ENCODE data around the gene TRPV5.

TRPV5 gene

GRCh38 chr7:142873871-142874270, 59.7 kb downstream of the TRPV5 start:
- H3K4me1 ChIP-seq (ENCODE audit: control extremely low read depth in 1 of 4, control insufficient read depth in 4 of 4, insufficient read depth in 4 of 4, low read length in 3 of 4) = no peaks in the 10 kb centered on the region
- no peak overlapping the region for H3K27ac ChIP-seq (ENCODE audit: insufficient read depth in 1 of 2, low read depth in 1 of 2, low read length in 2 of 2, poor library complexity in 1 of 2, severe bottlenecking in 2 of 2)
- DNase-seq = no peak
- H3K4me3 ChIP-seq (ENCODE audit: control insufficient read depth in 1 of 7, extremely low read depth in 1 of 7, insufficient read depth in 4 of 7, low read depth in 2 of 7, low read length in 6 of 7) = no peak overlapping the region
- H3K9me3 ChIP-seq (ENCODE audit: control extremely low read depth in 1 of 5, control insufficient read depth in 4 of 5, insufficient read depth in 2 of 5, low read depth in 1 of 5, low read length in 4 of 5) = no peaks in the 10 kb centered on the region
- POLR2A ChIA-PET = no interaction called here
- peaks cover 0 to 25% (median 8%) of the 10 kb centered on the region in 4 experiments for H3K36me3 ChIP-seq (ENCODE audit: control insufficient read depth in 4 of 4, insufficient read depth in 4 of 4, low read length in 3 of 4)
- no peaks in the 10 kb centered on the region for H3K27me3 ChIP-seq (replicated peaks in 2 of 5; ENCODE audit: control insufficient read depth in 4 of 5, insufficient read depth in 5 of 5, low read length in 4 of 5)
- CTCF ChIA-PET = interaction anchor here (0.7 to 5.8 kb wide), 11 partner anchors 7 to 525 kb away, joined by 3 to 29 read pairs (median 5); no protein-coding TSS in a partner anchor
- 90% methylated on average over 3 of the region's 5 CpGs for WGBS (ENCODE audit: insufficient coverage)

- POLR2A ChIA-PET = interaction anchor here (0.9 kb wide), 1 partner anchor 28 kb away, joined by 3 read pairs; no protein-coding TSS in a partner anchor
- WGBS (ENCODE audit: insufficient coverage) = 94% methylated on average over 11 of the region's 11 CpGs
Measured at GRCh38 chr7:142873281-142873784, 60.2 kb downstream of the TRPV5 start.

GRCh38 chr7:142872106-142872675, 61.4 kb downstream of the TRPV5 start:
- Histone ChIP-seq H3K36me3 (ENCODE audit: control insufficient read depth in 4 of 4, insufficient read depth in 4 of 4, low read length in 3 of 4) (peaks cover 0 to 32% (median 12%) of the 10 kb centered on the region in 4 experiments), H3K27ac (ENCODE audit: insufficient read depth in 1 of 2, low read depth in 1 of 2, low read length in 2 of 2, poor library complexity in 1 of 2, severe bottlenecking in 2 of 2) (no peak overlapping the region), H3K4me1 (ENCODE audit: control extremely low read depth in 1 of 4, control insufficient read depth in 4 of 4, insufficient read depth in 4 of 4, low read length in 3 of 4) (peaks cover 0 to 1% (median 0%) of the 10 kb centered on the region in 4 experiments), H3K4me3 (ENCODE audit: control insufficient read depth in 1 of 7, extremely low read depth in 1 of 7, insufficient read depth in 4 of 7, low read depth in 2 of 7, low read length in 6 of 7) (no peak overlapping the region), H3K27me3 (replicated peaks in 2 of 5; ENCODE audit: control insufficient read depth in 4 of 5, insufficient read depth in 5 of 5, low read length in 4 of 5) (no peaks in the 10 kb centered on the region), H3K9me3 (ENCODE audit: control extremely low read depth in 1 of 5, control insufficient read depth in 4 of 5, insufficient read depth in 2 of 5, low read depth in 1 of 5, low read length in 4 of 5) (no peaks in the 10 kb centered on the region)
- 93% methylated on average over 12 of the region's 15 CpGs for WGBS (ENCODE audit: insufficient coverage)
- DNase-seq = peak in 1 of 3 donors; percentile 42
- CTCF ChIA-PET = interaction anchor here (1.1 to 5.8 kb wide), 7 partner anchors 9 to 131 kb away, joined by 4 to 29 read pairs (median 6); no protein-coding TSS in a partner anchor
- POLR2A ChIA-PET = interaction anchor here (0.9 kb wide), 1 partner anchor 30 kb away, joined by 3 read pairs; no protein-coding TSS in a partner anchor

More at GRCh38 chr7:142873281-142873784, 60.2 kb downstream of the TRPV5 start:
- DNase-seq = peak in 1 of 3 donors; percentile 27
- Histone ChIP-seq H3K27me3 (replicated peaks in 2 of 5; ENCODE audit: control insufficient read depth in 4 of 5, insufficient read depth in 5 of 5, low read length in 4 of 5) (no peaks in the 10 kb centered on the region), H3K36me3 (ENCODE audit: control insufficient read depth in 4 of 4, insufficient read depth in 4 of 4, low read length in 3 of 4) (peaks cover 0 to 29% (median 10%) of the 10 kb centered on the region in 4 experiments), H3K27ac (ENCODE audit: insufficient read depth in 1 of 2, low read depth in 1 of 2, low read length in 2 of 2, poor library complexity in 1 of 2, severe bottlenecking in 2 of 2) (no peak overlapping the region), H3K4me1 (ENCODE audit: control extremely low read depth in 1 of 4, control insufficient read depth in 4 of 4, insufficient read depth in 4 of 4, low read length in 3 of 4) (no peaks in the 10 kb centered on the region), H3K9me3 (ENCODE audit: control extremely low read depth in 1 of 5, control insufficient read depth in 4 of 5, insufficient read depth in 2 of 5, low read depth in 1 of 5, low read length in 4 of 5) (no peaks in the 10 kb centered on the region), H3K4me3 (ENCODE audit: control insufficient read depth in 1 of 7, extremely low read depth in 1 of 7, insufficient read depth in 4 of 7, low read depth in 2 of 7, low read length in 6 of 7) (no peak overlapping the region)
- CTCF ChIA-PET = interaction anchor here (0.6 to 5.8 kb wide), 15 partner anchors 8 to 525 kb away, joined by 3 to 29 read pairs (median 4); no protein-coding TSS in a partner anchor

GRCh38 chr7:142871260-142872105, 62.1 kb downstream of the TRPV5 start:
- WGBS (ENCODE audit: insufficient coverage) = over 99% methylated on average over 18 of the region's 23 CpGs
- Histone ChIP-seq H3K9me3 (ENCODE audit: control extremely low read depth in 1 of 5, control insufficient read depth in 4 of 5, insufficient read depth in 2 of 5, low read depth in 1 of 5, low read length in 4 of 5) (no peaks in the 10 kb centered on the region), H3K27me3 (replicated peaks in 2 of 5; ENCODE audit: control insufficient read depth in 4 of 5, insufficient read depth in 5 of 5, low read length in 4 of 5) (no peaks in the 10 kb centered on the region), H3K36me3 (ENCODE audit: control insufficient read depth in 4 of 4, insufficient read depth in 4 of 4, low read length in 3 of 4) (peaks cover 0 to 32% (median 12%) of the 10 kb centered on the region in 4 experiments), H3K4me3 (ENCODE audit: control insufficient read depth in 1 of 7, extremely low read depth in 1 of 7, insufficient read depth in 4 of 7, low read depth in 2 of 7, low read length in 6 of 7) (no peak overlapping the region), H3K27ac (ENCODE audit: insufficient read depth in 1 of 2, low read depth in 1 of 2, low read length in 2 of 2, poor library complexity in 1 of 2, severe bottlenecking in 2 of 2) (no peak overlapping the region), H3K4me1 (ENCODE audit: control extremely low read depth in 1 of 4, control insufficient read depth in 4 of 4, insufficient read depth in 4 of 4, low read length in 3 of 4) (peaks cover 0 to 1% (median 0%) of the 10 kb centered on the region in 4 experiments)
- POLR2A ChIA-PET = no interaction called here
- CTCF ChIA-PET = interaction anchor here (1.0 to 5.8 kb wide), 6 partner anchors 10 to 132 kb away, joined by 3 to 29 read pairs (median 10); no protein-coding TSS in a partner anchor
- no peak for DNase-seq

GRCh38 chr7:142870566-142871259, 62.8 kb downstream of the TRPV5 start:
- 99% methylated on average over 8 of the region's 14 CpGs for WGBS (ENCODE audit: insufficient coverage)
- H3K36me3 ChIP-seq (ENCODE audit: control insufficient read depth in 4 of 4, insufficient read depth in 4 of 4, low read length in 3 of 4) = peaks cover 0 to 32% (median 12%) of the 10 kb centered on the region in 4 experiments
- H3K4me3 ChIP-seq (ENCODE audit: control insufficient read depth in 1 of 7, extremely low read depth in 1 of 7, insufficient read depth in 4 of 7, low read depth in 2 of 7, low read length in 6 of 7) = no peak overlapping the region
- H3K4me1 ChIP-seq (ENCODE audit: control extremely low read depth in 1 of 4, control insufficient read depth in 4 of 4, insufficient read depth in 4 of 4, low read length in 3 of 4) = peaks cover 0 to 5% (median 5%) of the 10 kb centered on the region in 4 experiments
- DNase-seq = no peak
- no peak overlapping the region for H3K27ac ChIP-seq (ENCODE audit: insufficient read depth in 1 of 2, low read depth in 1 of 2, low read length in 2 of 2, poor library complexity in 1 of 2, severe bottlenecking in 2 of 2)
- CTCF ChIA-PET = interaction anchor here (0.7 to 5.8 kb wide), 5 partner anchors 10 to 132 kb away, joined by 3 to 29 read pairs (median 6); no protein-coding TSS in a partner anchor
- POLR2A ChIA-PET = no interaction called here
- H3K27me3 ChIP-seq (replicated peaks in 2 of 5; ENCODE audit: control insufficient read depth in 4 of 5, insufficient read depth in 5 of 5, low read length in 4 of 5) = no peaks in the 10 kb centered on the region
- H3K9me3 ChIP-seq (ENCODE audit: control extremely low read depth in 1 of 5, control insufficient read depth in 4 of 5, insufficient read depth in 2 of 5, low read depth in 1 of 5, low read length in 4 of 5) = no peaks in the 10 kb centered on the region

- Histone ChIP-seq H3K36me3 (ENCODE audit: control insufficient read depth in 4 of 4, insufficient read depth in 4 of 4, low read length in 3 of 4) (peaks cover 0 to 32% (median 12%) of the 10 kb centered on the region in 4 experiments), H3K4me3 (ENCODE audit: control insufficient read depth in 1 of 7, extremely low read depth in 1 of 7, insufficient read depth in 4 of 7, low read depth in 2 of 7, low read length in 6 of 7) (no peak overlapping the region), H3K27me3 (replicated peaks in 2 of 5; ENCODE audit: control insufficient read depth in 4 of 5, insufficient read depth in 5 of 5, low read length in 4 of 5) (no peaks in the 10 kb centered on the region), H3K9me3 (ENCODE audit: control extremely low read depth in 1 of 5, control insufficient read depth in 4 of 5, insufficient read depth in 2 of 5, low read depth in 1 of 5, low read length in 4 of 5) (no peaks in the 10 kb centered on the region), H3K4me1 (ENCODE audit: control extremely low read depth in 1 of 4, control insufficient read depth in 4 of 4, insufficient read depth in 4 of 4, low read length in 3 of 4) (peaks cover 0 to 11% (median 11%) of the 10 kb centered on the region in 4 experiments), H3K27ac (ENCODE audit: insufficient read depth in 1 of 2, low read depth in 1 of 2, low read length in 2 of 2, poor library complexity in 1 of 2, severe bottlenecking in 2 of 2) (no peak overlapping the region)
- 90% methylated on average over 7 of the region's 8 CpGs for WGBS (ENCODE audit: insufficient coverage)
- ChIA-PET CTCF (interaction anchor here (0.7 to 5.8 kb wide), 5 partner anchors 9 to 133 kb away, joined by 3 to 29 read pairs (median 5); no protein-coding TSS in a partner anchor), POLR2A (no interaction called here)
- DNase-seq = no peak
Measured at GRCh38 chr7:142870147-142870559, 63.4 kb downstream of the TRPV5 start.
